ENCODE measurements around the gene LIX1.
"Not testable (repeated sequence)": the region's sequence is repeated elsewhere in the genome, so short reads cannot be mapped to it uniquely, and the experiment has no call there.

LIX1 gene

GRCh38 chr5:97100476-97100875, 41.9 kb downstream of the LIX1 start:
- peak; percentile 22 for DNase-seq

GRCh38 chr5:97098922-97099321, 43.5 kb downstream of the LIX1 start:
- DNase-seq, result no peak

GRCh38 chr5:97097326-97098230, 44.8 kb downstream of the LIX1 start:
- DNase-seq, result no peak

GRCh38 chr5:97096846-97097245, 45.6 kb downstream of the LIX1 start:
- no peak for DNase-seq

GRCh38 chr5:97096191-97096590, 46.2 kb downstream of the LIX1 start:
- DNase-seq, result no peak

- no peak for DNase-seq
Measured at GRCh38 chr5:97095318-97095732, 47.1 kb downstream of the LIX1 start.

- no peak for DNase-seq
Measured at GRCh38 chr5:97094579-97095317, 47.7 kb downstream of the LIX1 start.

- no peak for DNase-seq
Measured at GRCh38 chr5:97093193-97093592, 49.2 kb downstream of the LIX1 start.

- no peak for DNase-seq
Measured at GRCh38 chr5:97090944-97091343, 51.5 kb downstream of the LIX1 start.

GRCh38 chr5:97089149-97089801, 53.1 kb downstream of the LIX1 start:
- no peak for DNase-seq

GRCh38 chr5:97088774-97089148, 53.6 kb downstream of the LIX1 start:
- DNase-seq, result no peak

GRCh38 chr5:97087138-97087537, 55.3 kb downstream of the LIX1 start:
- no peak for DNase-seq

GRCh38 chr5:97085459-97086181, 56.8 kb downstream of the LIX1 start:
- DNase-seq, result no peak

GRCh38 chr5:97084782-97085458, 57.5 kb downstream of the LIX1 start:
- not testable (repeated sequence) for DNase-seq

- DNase-seq, result peak; percentile 29
Measured at GRCh38 chr5:97078958-97079743, 63.3 kb downstream of the LIX1 start.

GRCh38 chr5:97077246-97077645, 65.2 kb downstream of the LIX1 start:
- no peak for DNase-seq

- DNase-seq, result no peak
Measured at GRCh38 chr5:97076098-97076497, 66.3 kb downstream of the LIX1 start.

GRCh38 chr5:97075649-97076048, 66.8 kb downstream of the LIX1 start:
- DNase-seq, result no peak

GRCh38 chr5:97074859-97075489, 67.4 kb downstream of the LIX1 start:
- no peak for DNase-seq

- no peak for DNase-seq
Measured at GRCh38 chr5:97073420-97073819, 69.0 kb downstream of the LIX1 start.

GRCh38 chr5:97072696-97073095, 69.7 kb downstream of the LIX1 start:
- no peak for DNase-seq

All from NCI-H69 (cell line).